Stimulated activated CD4-positive, alpha-beta T cell treated with anti-CD3 and anti-CD28 coated beads, Interleukin-1b, Interleukin-23, amount 100 ng/mL, for 48 hours (primary cell): ENCODE measurements around the gene EML4.
A peak's percentile ranks its signal among the peaks of the same experiment; 100 is the strongest.
"Not testable (repeated sequence)": the region's sequence is repeated elsewhere in the genome, so short reads cannot be mapped to it uniquely, and the experiment has no call there.

ENCODE experiments used
- DNase-seq: peaks from one replicate; pipeline ENCODE4 v3.0.0-alpha.2; 2020

The EML4 gene

GRCh38 chr2:42169100-42169873 is at the start of gene EML4:
Gene EML4 (plus strand): TSS chr2:42169353. CDS start chr2:42169612, 259 bp downstream.
- peak; percentile 91 for DNase-seq

DNA sequence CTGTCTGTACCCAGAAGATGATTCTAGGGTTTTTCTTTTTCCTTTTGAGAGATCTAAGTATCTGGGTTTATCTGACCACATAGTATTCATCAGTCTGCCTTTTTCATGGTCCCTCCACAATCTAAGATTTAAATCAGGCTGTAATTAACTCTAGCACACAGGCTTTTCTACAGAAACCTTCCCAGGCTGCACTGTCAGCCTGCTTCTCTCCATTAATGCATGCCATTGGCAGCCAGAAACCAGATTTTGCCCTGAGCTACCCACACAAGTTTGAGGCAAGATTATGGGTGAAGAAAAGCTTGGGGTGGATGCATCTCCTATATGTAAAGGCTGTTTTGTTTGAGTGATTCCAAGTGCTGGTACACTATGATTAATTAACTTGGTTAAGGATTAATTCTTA is 45.7 kb upstream of the EML4 start:
- DNase-seq, result no peak

- no peak for DNase-seq
Measured at GRCh38 chr2:42124011-42124785, 45.0 kb upstream of the EML4 start.

DNA sequence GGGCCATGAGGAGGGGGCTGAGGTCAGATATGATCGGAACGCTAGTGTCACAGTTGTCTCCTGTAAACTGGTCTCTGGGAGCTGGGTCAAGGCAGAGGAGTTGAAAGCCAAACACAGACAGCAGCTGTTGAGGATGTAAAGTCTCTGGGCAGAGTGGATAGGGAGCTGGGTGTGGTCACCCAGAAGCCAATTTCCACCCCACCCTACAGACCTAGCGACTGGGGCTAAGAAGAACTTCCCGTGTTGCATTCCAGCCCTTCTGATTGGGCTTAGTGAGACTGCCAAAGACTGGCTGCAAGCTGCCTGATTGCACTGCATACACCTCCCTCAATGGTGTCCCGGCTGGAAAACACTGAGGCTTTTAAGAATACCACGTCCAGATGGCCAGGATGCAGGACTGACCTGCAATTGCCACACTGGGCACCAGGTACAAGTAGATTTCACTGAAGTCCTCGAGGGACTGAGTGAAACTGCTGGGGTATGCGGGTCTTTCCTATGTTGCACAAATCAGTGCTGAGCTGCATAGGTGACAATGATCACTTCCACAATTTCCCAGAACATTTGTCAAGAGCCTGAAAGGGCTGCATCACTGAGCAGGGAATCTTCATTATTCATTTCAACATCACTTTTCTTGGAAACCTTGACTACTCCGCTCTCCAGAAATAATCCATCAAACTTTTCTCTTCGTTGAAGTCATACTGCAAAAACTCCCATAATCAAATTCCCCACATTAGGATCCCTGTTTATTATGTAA is 43.1 kb upstream of the EML4 start:
- DNase-seq, result no peak

- DNase-seq, result not testable (repeated sequence)
Measured at GRCh38 chr2:42126873-42127272, 42.3 kb upstream of the EML4 start.

GRCh38 chr2:42127425-42128424 is 41.4 kb upstream of the EML4 start:
- DNase-seq, result no peak

- no peak for DNase-seq
Measured at GRCh38 chr2:42128721-42129486, 40.2 kb upstream of the EML4 start.

- no peak for DNase-seq
Measured at GRCh38 chr2:42129487-42129852, 39.7 kb upstream of the EML4 start.

DNA sequence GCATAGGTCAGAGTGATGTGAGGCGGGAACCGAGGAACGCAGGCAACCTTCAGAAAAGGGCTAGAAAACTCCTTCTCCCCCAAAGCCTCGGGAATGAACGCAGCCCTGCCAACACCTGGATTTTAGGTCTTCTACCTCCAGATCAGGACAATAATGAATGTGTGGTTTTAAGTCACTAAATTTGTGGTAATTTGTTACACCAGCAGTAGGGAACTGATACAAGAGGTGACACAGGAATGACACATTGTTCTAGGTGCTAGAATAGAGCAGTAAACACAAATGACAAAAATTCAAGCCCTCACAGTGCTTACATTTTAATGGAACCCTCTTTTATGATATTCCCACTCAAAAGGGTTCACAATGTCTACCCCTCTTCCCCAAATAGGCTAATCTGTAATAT is 39.2 kb upstream of the EML4 start:
- no peak for DNase-seq

GRCh38 chr2:42130858-42131257 is 38.3 kb upstream of the EML4 start:
- not testable (repeated sequence) for DNase-seq

GRCh38 chr2:42132191-42132965 is 36.8 kb upstream of the EML4 start:
- DNase-seq, result no peak

DNA sequence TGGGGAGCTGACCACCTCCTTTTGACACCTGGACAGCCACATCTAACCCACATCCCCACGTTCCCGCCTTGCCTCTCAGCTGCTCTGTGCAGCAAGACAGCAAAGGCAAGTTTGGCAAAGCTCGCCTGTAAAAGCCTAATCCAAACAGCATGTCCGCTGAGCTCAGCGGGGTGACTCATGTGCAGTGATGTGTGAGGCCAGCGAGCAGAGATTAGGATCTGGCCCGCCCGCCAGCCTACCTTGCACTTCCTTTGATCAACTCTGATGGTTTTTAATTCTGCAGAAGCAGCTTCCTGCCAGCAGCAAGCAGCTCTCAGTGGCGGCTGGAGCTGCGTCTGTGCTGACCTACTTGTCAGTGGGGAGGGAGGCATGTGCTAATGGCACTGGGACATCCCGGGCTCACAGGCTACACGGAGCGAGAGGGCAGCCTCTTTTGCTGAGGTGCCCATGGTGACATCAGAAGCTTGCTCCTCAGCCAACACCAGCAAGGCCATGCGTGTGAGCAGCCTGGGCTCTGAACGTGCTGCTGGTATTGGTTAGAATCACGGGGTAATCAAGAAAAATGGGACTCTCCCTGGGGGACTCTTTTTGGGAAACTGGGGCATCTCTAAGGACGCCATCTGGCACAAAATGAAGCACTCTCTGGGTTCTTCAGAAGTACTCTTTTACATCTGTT is 36.0 kb upstream of the EML4 start:
- DNase-seq, result peak; percentile 88

- no peak for DNase-seq
Measured at GRCh38 chr2:42133771-42134195, 35.4 kb upstream of the EML4 start.

DNA sequence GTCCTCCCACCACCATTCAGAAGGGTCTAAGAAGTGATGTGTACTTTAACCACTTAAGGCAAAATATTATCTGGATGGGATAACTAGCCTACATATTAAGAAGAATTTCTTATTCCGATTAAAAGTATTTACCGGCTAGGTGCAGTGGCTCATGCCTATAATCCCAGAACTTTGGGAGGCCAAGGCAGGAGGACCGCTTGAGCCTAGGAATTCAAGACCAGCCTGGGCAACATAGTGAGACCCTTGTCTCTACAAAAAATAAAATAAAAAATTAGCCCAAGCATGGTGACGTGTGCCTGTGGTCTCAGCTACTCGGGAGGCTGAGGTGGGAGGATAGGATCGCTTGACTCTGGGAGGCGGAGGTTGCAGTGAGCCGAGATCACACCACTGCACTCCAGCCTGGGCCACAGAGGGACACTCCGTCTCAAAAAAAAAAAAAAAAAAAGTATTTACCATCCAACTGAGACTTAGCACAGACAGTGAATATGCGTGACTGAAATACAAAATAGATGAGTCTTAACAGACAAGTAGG is 34.7 kb upstream of the EML4 start:
- not testable (repeated sequence) for DNase-seq

DNA sequence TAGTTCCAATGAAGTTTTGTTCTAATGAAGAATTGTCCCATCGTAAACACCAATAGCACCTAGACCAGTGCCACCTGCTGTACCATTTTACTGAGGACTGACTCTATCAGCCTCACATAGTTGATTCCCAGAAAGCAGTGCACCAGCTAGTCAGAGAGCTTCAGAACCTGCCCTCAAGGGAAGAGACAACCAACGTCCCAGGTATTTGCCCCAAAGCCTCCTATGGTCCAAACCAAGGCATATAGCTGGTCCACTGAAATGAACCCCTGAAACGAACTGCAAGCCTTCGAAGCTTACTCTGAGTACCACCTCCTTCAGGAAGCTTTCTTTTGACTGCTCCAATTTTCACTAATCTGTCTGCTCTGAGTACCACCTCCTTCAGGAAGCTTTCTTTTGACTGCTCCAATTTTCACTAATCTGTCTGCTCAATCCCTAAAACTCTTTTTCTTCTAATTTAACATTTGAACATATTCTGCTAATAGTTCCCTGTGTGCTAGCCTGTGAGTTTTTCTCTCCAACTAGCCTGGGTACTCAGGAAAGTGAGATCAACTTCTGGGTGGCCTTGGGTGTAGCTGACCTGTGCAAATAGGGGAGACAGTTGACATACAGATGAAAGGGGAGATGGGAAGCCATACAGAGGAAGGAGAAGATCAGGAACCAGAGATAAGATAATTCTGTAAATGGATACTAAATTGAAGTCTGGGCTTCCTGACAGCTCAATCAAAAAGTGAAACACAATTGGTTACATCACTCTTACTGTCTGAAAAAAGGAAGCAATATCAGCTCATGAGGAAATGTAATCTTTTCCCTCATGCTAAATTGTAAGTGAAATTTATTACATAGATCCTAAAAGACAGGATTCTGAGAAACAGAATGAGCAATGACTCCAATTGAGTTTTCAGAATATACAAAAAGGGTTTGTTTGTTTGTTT is 33.5 kb upstream of the EML4 start:
- DNase-seq, result no peak

DNA sequence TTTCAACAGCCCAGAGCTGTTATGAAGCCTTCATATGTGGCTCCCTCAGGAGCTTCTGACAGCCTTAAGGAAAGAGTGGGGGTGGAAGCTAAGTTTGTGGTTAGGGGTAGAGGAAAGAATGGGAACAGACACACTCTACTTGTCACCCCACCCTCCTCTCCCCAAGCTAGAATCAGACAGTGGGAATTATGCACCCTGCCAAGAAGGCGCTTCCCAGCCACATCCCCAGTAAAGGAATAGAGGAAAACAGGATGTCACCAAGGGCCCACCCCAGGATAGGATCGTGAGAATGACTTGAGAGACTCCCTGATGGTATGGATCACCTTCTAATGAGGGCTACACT is 32.4 kb upstream of the EML4 start:
- no peak for DNase-seq

DNA sequence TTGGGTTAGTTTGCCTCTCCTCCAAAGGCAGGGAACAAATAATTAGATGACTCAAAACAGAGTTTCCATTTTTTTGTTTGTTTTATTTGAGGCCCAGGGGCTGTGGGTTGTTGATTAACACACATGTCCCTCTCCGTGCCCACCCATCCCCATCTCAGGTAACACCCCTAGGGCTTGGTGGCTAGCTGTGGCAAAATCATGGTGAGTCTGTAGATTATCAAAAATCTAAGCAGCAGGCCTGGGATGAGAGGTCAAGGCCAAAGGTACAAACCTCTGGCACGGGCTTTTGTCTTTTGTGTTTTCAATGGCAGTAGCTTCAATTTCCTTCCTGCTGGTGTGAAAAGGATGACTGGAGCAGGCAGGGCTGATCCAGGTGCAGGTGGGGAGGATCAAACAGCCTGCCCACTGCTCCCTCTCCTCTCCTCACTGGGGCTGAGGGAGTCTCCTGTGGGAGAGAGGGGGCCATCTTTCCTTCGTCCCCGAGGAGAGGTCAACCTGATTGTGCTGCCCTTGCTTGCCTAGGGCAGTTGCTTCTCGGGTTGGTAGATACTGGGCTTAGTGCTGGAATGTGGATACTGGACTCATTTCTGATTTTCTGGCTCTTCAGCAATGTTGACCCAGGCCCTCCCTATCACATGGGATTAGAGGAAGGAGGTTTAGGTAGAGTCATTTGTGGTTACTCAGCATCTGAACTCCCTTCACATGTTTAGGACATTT is 31.9 kb upstream of the EML4 start:
- no peak for DNase-seq
